Stimulated activated CD8-positive, alpha-beta memory T cell treated with anti-CD3 and anti-CD28 coated beads, Interleukin-7, amount 100 ng/mL, for 1 hour (primary cell): ENCODE measurements around the gene NDFIP1.

Source experiments
- DNase-seq, 2 donors: peaks; one replicate each; pipeline ENCODE4 v3.0.0-alpha.2; 2020; ENCODE audit warnings: low read depth in 2 of 2

The NDFIP1 gene

DNA sequence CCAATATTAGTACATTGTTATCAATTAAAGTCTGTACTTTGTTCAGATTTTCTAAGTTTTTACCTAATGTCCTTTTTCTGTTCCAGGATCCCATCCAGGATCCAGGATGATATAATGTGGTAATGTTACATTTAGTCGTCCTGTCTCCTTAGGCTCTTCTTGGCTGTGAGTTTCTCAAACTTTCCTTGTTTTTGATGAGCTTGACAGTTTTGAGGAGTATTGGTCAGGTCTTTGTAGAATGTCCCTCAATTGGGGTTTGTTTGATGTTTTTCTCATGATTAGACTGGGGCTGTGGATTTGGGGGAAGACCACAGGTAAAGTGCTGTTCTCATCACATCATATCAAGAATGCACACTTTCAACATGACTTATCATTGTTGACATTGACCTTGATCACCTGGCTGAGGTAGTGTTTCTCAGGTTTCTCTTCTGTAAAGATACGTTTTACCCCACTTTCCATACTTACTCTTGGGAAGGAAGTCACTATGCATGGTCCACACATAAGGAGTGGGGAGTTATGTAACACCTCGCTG, 9.6 kb downstream of the NDFIP1 start:
- no peak for DNase-seq

- DNase-seq, result no peak
Measured at GRCh38 chr5:142119051-142119625, 10.6 kb downstream of the NDFIP1 start.

DNA sequence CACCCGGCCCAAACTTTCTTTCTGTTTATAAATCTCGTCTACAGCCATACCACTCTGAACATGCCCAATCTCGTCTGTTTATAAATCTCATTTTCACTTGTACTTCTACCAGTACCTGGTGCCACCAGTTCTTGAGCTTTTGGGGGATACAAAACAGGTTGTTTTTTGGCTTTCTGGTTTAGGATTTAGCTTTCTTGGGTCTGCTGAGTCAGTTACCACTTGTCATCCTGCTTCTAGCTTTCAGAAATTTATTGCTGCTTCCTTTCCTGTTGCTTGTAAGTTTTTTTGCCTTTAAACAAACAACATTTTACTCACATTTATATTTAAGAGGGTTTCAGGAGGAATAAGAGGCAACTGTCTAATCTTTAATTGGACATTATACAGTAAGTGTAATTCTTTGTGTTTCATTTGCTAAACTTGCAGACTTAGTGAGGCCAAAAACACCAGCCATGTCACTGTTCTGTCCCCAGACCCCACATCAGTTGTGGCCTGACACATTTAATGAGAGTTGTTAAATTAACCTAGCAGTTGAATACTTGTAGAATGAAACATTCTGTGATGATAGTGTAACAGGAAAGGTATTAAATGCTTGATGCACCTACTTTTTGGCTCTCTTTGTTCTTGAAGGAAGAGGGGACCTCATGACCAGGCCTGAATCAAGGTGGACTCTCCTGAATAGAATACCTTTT, 11.8 kb downstream of the NDFIP1 start:
- DNase-seq, result no peak

DNA sequence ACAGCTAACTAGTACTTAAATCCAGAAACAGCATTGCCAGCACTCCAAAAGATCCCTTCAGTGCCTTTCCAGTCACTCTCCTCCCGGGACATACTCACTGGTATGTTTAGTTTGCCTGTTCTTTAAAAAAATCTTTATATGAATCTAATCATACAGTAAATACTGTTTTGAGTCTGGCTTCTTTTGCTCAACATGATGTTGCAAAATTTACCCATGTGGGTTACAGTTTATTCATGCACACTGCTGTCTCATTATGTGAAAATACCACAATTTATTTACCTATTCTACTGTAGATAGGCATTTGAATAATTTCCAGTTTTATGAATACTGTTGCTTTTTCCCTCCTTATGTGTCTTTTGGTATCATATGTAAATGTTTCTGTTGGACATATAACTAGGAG, 13.5 kb downstream of the NDFIP1 start:
- DNase-seq, result no peak

DNA sequence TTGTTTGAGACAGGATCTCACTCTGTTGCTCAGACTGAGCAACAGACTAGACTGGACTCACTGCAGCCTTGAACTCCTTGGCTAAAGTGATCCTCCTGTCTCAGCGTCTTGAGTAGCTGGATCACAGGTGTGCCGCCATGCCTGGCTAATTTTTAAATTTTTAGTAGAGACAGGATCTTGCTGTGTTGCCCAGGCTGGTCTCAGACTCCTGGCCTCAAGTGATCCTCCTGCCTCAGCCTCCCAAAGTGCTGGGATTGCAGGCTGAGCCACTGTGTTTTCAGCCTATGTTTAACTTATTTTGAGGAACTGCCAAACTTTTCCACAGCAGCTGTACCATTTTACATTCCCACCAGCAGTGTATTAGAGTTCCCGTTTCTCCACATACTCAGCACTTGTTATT, 16.8 kb downstream of the NDFIP1 start:
- DNase-seq, result no peak

- DNase-seq, result no peak
Measured at GRCh38 chr5:142125963-142126362, 17.4 kb downstream of the NDFIP1 start.

DNA sequence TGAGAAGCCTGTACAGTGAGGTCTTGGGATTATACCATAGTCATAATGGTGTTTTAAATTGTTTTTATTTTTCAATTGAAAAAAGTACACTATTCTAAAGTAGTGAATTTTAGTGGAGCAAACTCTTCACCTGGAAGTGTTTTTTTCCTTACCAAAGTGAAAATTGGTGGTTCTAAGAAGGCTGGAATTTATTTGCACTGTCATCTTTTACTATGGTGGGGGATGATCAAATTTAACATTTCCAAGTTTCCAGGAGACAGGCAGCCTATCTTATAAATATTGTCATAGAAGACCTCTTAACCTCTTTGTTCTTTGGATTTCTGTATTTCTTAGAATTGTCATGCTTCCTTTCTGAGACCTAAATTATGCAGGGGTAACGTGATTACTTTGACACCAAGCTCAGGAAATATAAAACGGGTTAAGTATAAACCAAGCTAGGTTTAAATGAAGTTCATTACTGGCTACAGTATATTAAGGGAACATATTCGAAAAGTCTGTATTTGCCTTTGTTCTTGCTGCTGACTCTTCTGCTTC, 20.2 kb downstream of the NDFIP1 start:
- no peak for DNase-seq

DNA sequence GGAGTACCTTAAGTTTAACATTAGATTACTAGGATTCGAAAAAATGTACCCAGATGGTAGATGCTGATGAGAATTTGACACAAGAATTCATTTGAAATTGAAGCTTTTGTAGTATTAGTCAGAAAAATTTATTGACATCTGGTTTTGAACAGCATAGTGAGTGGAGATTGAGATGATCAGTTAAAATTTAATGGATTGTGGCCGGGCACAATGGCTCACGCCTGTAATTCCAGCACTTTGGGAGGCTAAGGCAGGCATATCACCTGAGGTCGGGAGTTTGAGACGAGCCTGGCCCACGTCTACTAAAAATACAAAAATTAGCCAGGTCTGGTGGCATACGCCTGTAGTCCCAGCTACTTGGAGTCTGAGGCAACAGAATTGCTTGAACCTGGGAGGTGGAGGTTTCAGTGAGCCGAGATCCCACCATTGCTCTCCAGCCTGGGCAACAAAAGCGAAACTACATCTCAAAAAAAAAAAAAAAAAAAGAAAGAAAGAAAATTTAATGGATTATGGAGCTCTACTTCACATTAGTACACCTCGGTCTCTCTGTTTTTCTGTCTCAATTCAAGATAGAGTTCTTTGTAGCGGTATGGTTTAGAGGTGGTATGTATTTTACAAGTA, 21.0 kb downstream of the NDFIP1 start:
- no peak for DNase-seq

DNA sequence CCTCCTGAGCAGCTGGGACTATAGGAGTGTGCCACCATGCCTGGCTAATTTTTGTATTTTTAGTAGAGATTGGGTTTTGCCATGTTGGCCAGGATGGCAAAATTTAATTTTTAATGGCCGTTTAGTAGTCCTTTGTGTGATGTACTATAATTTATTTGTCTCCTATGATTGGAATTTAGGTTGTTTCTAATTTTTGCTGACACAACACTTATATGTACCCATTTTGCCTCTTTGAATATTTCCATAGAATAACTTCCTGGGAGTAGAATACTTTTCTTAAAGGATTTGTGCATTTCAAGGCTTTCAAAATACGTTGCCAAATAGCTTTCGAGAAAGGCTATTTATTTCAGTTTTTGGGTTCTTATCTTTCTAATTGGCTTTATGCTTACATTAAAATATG, 22.8 kb downstream of the NDFIP1 start:
- DNase-seq, result no peak

DNA sequence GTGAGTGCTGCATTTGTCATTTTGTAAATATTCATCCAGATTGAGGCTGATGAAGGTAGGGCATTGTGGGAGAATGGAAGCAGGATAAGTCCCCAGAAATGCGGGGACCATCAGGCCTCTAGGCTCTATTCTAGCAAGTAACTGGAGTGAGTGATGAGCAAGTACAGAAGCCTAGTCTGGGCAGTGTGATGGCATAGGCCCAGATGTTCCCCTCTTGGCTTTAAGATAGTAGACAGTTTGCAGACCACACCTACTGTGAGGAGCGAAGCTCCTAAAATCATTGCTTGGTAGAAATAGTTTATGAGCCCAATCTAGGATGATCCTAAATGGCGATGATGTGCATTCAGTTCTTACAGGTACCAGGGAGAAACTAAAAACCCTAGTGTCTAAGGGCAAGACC, 24.3 kb downstream of the NDFIP1 start:
- no peak for DNase-seq

DNA sequence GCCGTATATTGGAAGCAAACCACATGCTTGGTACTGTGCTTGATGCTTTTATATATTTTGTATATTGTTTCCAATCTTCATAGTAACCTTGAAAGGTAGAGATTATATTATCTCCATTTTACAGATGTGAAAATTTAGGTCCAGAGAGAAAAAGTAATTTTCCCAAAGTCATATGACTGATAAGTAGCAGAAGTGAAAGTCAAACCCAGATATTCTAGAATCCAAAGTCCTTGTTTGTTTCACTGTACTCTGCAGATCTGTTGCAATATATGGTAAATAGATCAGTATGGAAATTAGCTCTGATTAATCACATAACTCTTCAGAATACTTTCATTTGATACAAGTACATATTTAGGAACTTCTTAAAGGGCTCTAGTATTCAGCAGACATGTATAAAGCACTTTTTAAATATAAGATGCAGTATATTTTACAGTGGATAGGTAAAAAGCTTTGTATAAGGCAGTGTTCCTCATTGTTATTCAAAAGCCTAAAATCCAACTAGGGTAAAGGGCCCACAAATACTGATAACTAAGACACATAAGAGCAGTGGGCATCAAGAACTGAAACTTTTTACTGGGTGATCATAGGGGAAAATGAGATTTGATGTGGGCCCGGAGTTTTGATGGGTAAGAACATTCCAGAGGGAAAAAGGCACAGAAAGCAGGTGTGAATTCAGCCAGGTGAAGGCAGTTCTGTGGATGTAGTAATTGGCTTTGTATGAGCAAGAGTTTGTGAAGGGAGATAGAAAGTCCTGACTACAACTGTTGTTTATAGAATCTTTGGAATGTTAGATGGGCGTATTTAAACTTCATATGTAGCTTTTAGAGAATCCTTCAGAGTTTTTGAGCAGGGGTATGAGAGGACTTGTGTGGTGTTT, 25.0 kb downstream of the NDFIP1 start:
- no peak for DNase-seq

- no peak for DNase-seq
Measured at GRCh38 chr5:142134331-142135010, 25.9 kb downstream of the NDFIP1 start.

- DNase-seq, result no peak
Measured at GRCh38 chr5:142141463-142141862, 32.9 kb downstream of the NDFIP1 start.

- no peak for DNase-seq
Measured at GRCh38 chr5:142143878-142144277, 35.3 kb downstream of the NDFIP1 start.

DNA sequence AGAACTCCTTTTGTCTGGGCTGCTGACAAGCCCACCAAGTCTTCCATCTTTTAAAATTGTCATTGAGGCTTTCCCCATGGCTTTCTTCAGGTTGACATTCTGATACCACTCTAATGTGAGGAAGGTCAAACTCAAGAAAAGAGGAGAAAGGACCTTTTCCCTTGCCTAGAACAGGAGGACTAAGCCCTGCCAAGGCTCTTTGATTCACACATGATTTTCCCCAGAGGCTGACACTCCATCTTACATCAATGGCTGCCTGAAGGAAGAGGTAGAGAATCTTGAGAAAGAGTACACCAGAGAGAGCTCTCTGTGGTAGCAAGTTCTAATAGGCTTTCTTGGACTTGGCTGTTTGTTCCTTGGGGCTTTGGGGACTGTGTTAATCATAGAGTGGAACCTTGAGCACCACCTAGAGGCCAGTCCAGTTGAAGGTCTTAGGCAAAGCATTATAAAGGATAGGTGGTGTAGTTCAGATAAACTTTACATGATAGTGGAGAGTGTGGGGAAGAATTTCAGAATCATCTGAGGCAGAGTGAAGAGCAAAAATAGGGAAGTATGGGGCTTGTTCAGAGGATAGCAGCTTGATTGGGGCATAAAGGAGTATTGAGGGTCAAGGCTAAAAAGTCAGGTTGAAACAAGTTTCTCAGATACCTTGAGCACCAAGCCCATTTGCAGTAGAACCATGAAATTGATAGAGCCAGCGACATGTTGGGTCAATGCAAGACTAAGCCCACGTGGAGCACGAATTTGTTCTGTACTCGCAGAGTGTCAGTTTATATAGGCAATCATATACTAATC, 36.7 kb downstream of the NDFIP1 start:
- peak; percentile 14 to 38 for DNase-seq

GRCh38 chr5:142149363-142149762, 40.8 kb downstream of the NDFIP1 start:
- DNase-seq, result no peak

- DNase-seq, result no peak
Measured at GRCh38 chr5:142150431-142150830, 41.9 kb downstream of the NDFIP1 start.

- DNase-seq, result peak; percentile 7 to 25
Measured at GRCh38 chr5:142151436-142152383, 43.1 kb downstream of the NDFIP1 start.

- no peak for DNase-seq
Measured at GRCh38 chr5:142152384-142152732, 43.8 kb downstream of the NDFIP1 start.
